Stimulated activated naive CD8-positive, alpha-beta T cell treated with anti-CD3 and anti-CD28 coated beads, Interleukin-15, Interleukin-2, amounts not matched to agents 100 U/mL and 50 U/mL, for 24 hours (primary cell): ENCODE results near the gene OR6K6.

Experiments used
- ATAC-seq: fragments of 150-1000 bp; cut with Tn5 transposase; one replicate; pipeline ENCODE4 v1.10.0; 2021
- DNase-seq: peaks from one replicate; pipeline ENCODE4 v3.0.0; 2021

The OR6K6 gene

GRCh38 chr1:158754420-158754819 is at the start of gene OR6K6:
Gene OR6K6 (plus strand): TSS chr1:158754720. CDS start chr1:158754888, 168 bp downstream.
- ATAC-seq (no peak), DNase-seq (no peak)

GRCh38 chr1:158706096-158706495 is 48.4 kb upstream of the OR6K6 start:
- DNase-seq (no peak), ATAC-seq (no peak)

- DNase-seq (no peak), ATAC-seq (no peak)
Observed at GRCh38 chr1:158711098-158711497, 43.4 kb upstream of the OR6K6 start.

- ATAC-seq (no peak), DNase-seq (no peak)
Observed at GRCh38 chr1:158714754-158715153, 39.8 kb upstream of the OR6K6 start.

GRCh38 chr1:158716335-158716734 is 38.2 kb upstream of the OR6K6 start:
- DNase-seq: no peak
- ATAC-seq: peak; percentile 52

GRCh38 chr1:158717344-158717743 is 37.2 kb upstream of the OR6K6 start:
- DNase-seq (no peak), ATAC-seq (no peak)

- ATAC-seq: no peak
- DNase-seq: no peak
Observed at GRCh38 chr1:158719664-158720063, 34.9 kb upstream of the OR6K6 start.

- no peak for ATAC-seq
- DNase-seq: no peak
Observed at GRCh38 chr1:158720620-158721019, 33.9 kb upstream of the OR6K6 start, which contains the start of gene OR6K3. Gene OR6K3 (minus strand): TSS chr1:158720720. CDS start chr1:158718115, 2,605 bp downstream.

GRCh38 chr1:158724442-158724841 is 30.1 kb upstream of the OR6K6 start:
- no peak for ATAC-seq
- no peak for DNase-seq

- DNase-seq (no peak), ATAC-seq (no peak)
Observed at GRCh38 chr1:158728510-158729225, 25.9 kb upstream of the OR6K6 start.

GRCh38 chr1:158730453-158730852 is 24.1 kb upstream of the OR6K6 start:
- DNase-seq: no peak
- ATAC-seq: no peak

GRCh38 chr1:158731707-158732106 is 22.8 kb upstream of the OR6K6 start:
- no peak for DNase-seq
- ATAC-seq: no peak

GRCh38 chr1:158732524-158732923 is 22.0 kb upstream of the OR6K6 start:
- ATAC-seq (no peak), DNase-seq (no peak)

- no peak for ATAC-seq
- no peak for DNase-seq
Observed at GRCh38 chr1:158735848-158736247, 18.7 kb upstream of the OR6K6 start.

- ATAC-seq: no peak
- no peak for DNase-seq
Observed at GRCh38 chr1:158752155-158752712, 2.3 kb upstream of the OR6K6 start.

GRCh38 chr1:158771950-158772866 is 17.7 kb downstream of the OR6K6 start, which contains the start of gene OR6N1:
Gene OR6N1 (minus strand): TSS chr1:158772195. CDS start chr1:158766682, 5,513 bp downstream.
- ATAC-seq (no peak), DNase-seq (no peak)

GRCh38 chr1:158781104-158781503 is 26.6 kb downstream of the OR6K6 start, which contains the start of gene OR6N2:
Gene OR6N2 (minus strand): TSS chr1:158781204. CDS start chr1:158777635, 3,569 bp downstream.
- DNase-seq: no peak
- ATAC-seq: no peak

- DNase-seq: peak; percentile 12
- ATAC-seq: no peak
Observed at GRCh38 chr1:158793604-158794003, 39.1 kb downstream of the OR6K6 start.

GRCh38 chr1:158794247-158794646 is 39.7 kb downstream of the OR6K6 start:
- DNase-seq (no peak), ATAC-seq (no peak)

- ATAC-seq (no peak), DNase-seq (no peak)
Observed at GRCh38 chr1:158798531-158798930, 44.0 kb downstream of the OR6K6 start.

- DNase-seq: no peak
- no peak for ATAC-seq
Observed at GRCh38 chr1:158799689-158800088, 45.2 kb downstream of the OR6K6 start.

- ATAC-seq (no peak), DNase-seq (no peak)
Observed at GRCh38 chr1:158800526-158800925, 46.0 kb downstream of the OR6K6 start.

GRCh38 chr1:158801396-158801795 is 46.9 kb downstream of the OR6K6 start:
- DNase-seq: no peak

More at GRCh38 chr1:158801396-158801795, 46.9 kb downstream of the OR6K6 start:
- ATAC-seq: no peak
